ENCODE measurements around the gene ATP2B1. TPM values are rescaled to one million over a fixed set of nuclear protein-coding genes. Genes with fewer than 3 reads are reported as not detected.

The ATP2B1 gene
- total RNA-seq, 2 donors from 2014 or later, result 123 to 158 TPM

DNA sequence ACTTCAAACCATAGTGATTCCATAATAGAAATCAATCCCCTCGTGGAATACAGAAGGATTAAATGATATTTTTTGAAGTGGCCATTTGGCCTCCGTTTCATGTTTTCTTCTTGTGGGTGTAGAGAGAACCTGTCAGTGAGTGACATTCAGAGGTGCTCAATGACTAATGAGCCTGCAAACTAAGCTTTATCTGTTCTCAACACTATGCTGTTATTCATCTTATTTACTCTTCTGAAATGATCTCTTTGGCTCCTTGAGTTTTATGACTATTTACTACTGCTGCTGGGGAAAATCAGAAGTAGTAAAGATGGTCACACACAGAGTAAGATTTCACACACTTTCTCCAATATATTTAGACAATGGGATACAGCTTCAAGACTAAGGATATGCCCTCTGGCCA, 30.4 kb downstream of the ATP2B1 start:
- H3K4me1 Mint-ChIP-seq, result peaks cover 39% of the 10 kb centered on the region
- H3K27ac Mint-ChIP-seq, result peak overlapping the region; percentile 32
- ATAC-seq, result no peak

DNA sequence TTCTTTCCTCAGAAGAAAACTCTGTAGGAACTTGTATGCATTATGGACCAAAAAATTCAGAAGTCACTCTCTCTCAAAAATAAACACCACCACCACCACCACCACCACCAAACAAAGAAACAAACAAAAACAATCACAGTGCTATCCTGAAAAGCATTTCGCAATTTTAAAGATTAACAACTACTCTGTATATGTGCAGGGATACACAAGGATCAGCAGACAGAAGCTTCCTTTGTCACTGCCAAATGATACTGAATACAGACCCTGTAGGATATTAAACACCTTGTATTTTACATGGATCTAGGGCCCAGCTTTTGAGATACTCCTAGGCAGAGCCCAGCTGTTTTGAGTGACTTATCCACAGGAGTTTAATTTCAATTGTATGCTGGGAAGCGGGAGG, 31.7 kb downstream of the ATP2B1 start:
- H3K27ac Mint-ChIP-seq, result no peak overlapping the region
- peaks cover 9% of the 10 kb centered on the region for H3K36me3 Mint-ChIP-seq (ENCODE audit: low read depth)
- H3K9me3 ChIP-seq (ENCODE audit: control insufficient read depth, low read length, poor library complexity, severe bottlenecking), result peaks cover 3% of the 10 kb centered on the region
- H3K4me1 Mint-ChIP-seq, result peaks cover 52% of the 10 kb centered on the region
- H3K4me3 Mint-ChIP-seq, result no peak overlapping the region
- H3K27me3 Mint-ChIP-seq, result no peaks in the 10 kb centered on the region
- ATAC-seq (no peak), DNase-seq (no peak)

More for the DNA sequence above, 30.4 kb downstream of the ATP2B1 start:
- no peaks in the 10 kb centered on the region for H3K27me3 Mint-ChIP-seq
- H3K4me3 Mint-ChIP-seq, result no peak overlapping the region
- DNase-seq, result no peak
- peaks cover 9% of the 10 kb centered on the region for H3K36me3 Mint-ChIP-seq (ENCODE audit: low read depth)
- peaks cover 3% of the 10 kb centered on the region for H3K9me3 ChIP-seq (ENCODE audit: control insufficient read depth, low read length, poor library complexity, severe bottlenecking)

- no peaks in the 10 kb centered on the region for H3K9me3 ChIP-seq (ENCODE audit: control insufficient read depth, low read length, poor library complexity, severe bottlenecking)
- Mint-ChIP-seq H3K36me3 (ENCODE audit: low read depth) (peaks cover 3% of the 10 kb centered on the region), H3K27ac (peak overlapping the region; percentile 82), H3K4me1 (peaks cover 62% of the 10 kb centered on the region), H3K4me3 (no peak overlapping the region), H3K27me3 (no peaks in the 10 kb centered on the region)
- ATAC-seq (no peak), DNase-seq (no peak)
These were observed 34.2 kb downstream of the ATP2B1 start for GRCh38 chr12:89674326-89674942.

DNA sequence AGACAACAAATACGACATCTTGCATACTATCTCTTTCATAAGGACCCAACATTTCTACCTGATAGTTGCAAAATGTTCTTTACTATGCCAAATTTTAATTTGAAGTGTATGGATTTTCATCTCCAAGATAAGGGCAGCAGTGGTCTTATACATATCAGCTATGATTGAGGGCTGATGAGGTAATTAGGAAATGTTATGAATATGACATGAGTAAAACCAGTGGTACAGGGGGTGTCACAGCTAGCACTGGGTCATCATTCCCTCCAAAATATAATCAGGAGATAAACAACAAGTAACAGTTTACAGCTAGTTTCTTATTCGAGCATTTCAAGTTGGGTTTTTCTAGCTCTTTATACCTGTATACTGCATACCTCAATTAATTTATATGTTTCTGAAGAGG, 35.0 kb downstream of the ATP2B1 start:
- Mint-ChIP-seq H3K4me1 (peaks cover 67% of the 10 kb centered on the region), H3K4me3 (peak overlapping the region; percentile 75), H3K27ac (peak overlapping the region; percentile 82), H3K27me3 (no peaks in the 10 kb centered on the region), H3K36me3 (ENCODE audit: low read depth) (peaks cover 3% of the 10 kb centered on the region)
- DNase-seq (no peak), ATAC-seq (no peak)
- H3K9me3 ChIP-seq (ENCODE audit: control insufficient read depth, low read length, poor library complexity, severe bottlenecking), result no peaks in the 10 kb centered on the region

DNA sequence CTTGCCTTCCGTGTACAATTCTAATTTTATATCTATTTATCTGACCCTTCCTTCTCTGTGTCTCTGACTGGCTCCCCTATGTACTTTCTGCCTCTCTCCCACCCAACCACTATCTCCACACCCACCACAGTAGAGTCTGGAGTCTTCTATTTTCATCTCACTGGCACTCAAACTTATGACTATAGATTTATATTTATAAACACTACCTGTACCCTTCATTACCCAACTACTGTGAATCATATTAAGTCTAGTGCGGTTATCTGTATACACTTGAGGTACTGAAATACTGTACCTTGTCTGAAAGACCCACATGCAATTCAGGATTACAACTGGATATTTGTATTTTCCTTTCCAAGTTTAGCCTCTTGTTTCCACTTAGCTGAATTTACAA, 36.1 kb downstream of the ATP2B1 start:
- H3K27me3 Mint-ChIP-seq, result no peaks in the 10 kb centered on the region
- ATAC-seq (no peak), DNase-seq (no peak)
- no peaks in the 10 kb centered on the region for H3K9me3 ChIP-seq (ENCODE audit: control insufficient read depth, low read length, poor library complexity, severe bottlenecking)
- H3K36me3 Mint-ChIP-seq (ENCODE audit: low read depth), result peaks cover 3% of the 10 kb centered on the region
- peak overlapping the region; percentile 4 for H3K4me3 Mint-ChIP-seq
- H3K27ac Mint-ChIP-seq, result peak overlapping the region; percentile 82
- H3K4me1 Mint-ChIP-seq, result peaks cover 64% of the 10 kb centered on the region

GRCh38 chr12:89671469-89671868, 37.2 kb downstream of the ATP2B1 start:
- Mint-ChIP-seq H3K4me3 (peak overlapping the region; percentile 4), H3K27me3 (no peaks in the 10 kb centered on the region), H3K36me3 (ENCODE audit: low read depth) (peaks cover 6% of the 10 kb centered on the region), H3K27ac (peak overlapping the region; percentile 82), H3K4me1 (peaks cover 67% of the 10 kb centered on the region)
- ATAC-seq (no peak), DNase-seq (no peak)
- H3K9me3 ChIP-seq (ENCODE audit: control insufficient read depth, low read length, poor library complexity, severe bottlenecking), result no peaks in the 10 kb centered on the region

GRCh38 chr12:89669197-89669596, 39.4 kb downstream of the ATP2B1 start:
- H3K27me3 Mint-ChIP-seq, result no peaks in the 10 kb centered on the region
- H3K9me3 ChIP-seq (ENCODE audit: control insufficient read depth, low read length, poor library complexity, severe bottlenecking), result no peaks in the 10 kb centered on the region
- no peak for DNase-seq
- H3K27ac Mint-ChIP-seq, result no peak overlapping the region
- peaks cover 6% of the 10 kb centered on the region for H3K36me3 Mint-ChIP-seq (ENCODE audit: low read depth)
- ATAC-seq, result no peak
- peaks cover 70% of the 10 kb centered on the region for H3K4me1 Mint-ChIP-seq
- peak overlapping the region; percentile 56 for H3K4me3 Mint-ChIP-seq

GRCh38 chr12:89665556-89665955, 43.1 kb downstream of the ATP2B1 start:
- no peak for ATAC-seq
- Mint-ChIP-seq H3K27me3 (no peaks in the 10 kb centered on the region), H3K27ac (peak overlapping the region; percentile 53)

GRCh38 chr12:89664441-89664840, 44.2 kb downstream of the ATP2B1 start:
- no peaks in the 10 kb centered on the region for H3K27me3 Mint-ChIP-seq
- DNase-seq (no peak), ATAC-seq (peak; percentile 9)
- H3K4me1 Mint-ChIP-seq, result peaks cover 56% of the 10 kb centered on the region
- peak overlapping the region; percentile 78 for H3K4me3 Mint-ChIP-seq
- no peaks in the 10 kb centered on the region for H3K9me3 ChIP-seq (ENCODE audit: control insufficient read depth, low read length, poor library complexity, severe bottlenecking)
- peak overlapping the region; percentile 92 for H3K27ac Mint-ChIP-seq
- H3K36me3 Mint-ChIP-seq (ENCODE audit: low read depth), result peaks cover 7% of the 10 kb centered on the region

More at GRCh38 chr12:89665556-89665955, 43.1 kb downstream of the ATP2B1 start:
- H3K9me3 ChIP-seq (ENCODE audit: control insufficient read depth, low read length, poor library complexity, severe bottlenecking), result no peaks in the 10 kb centered on the region
- H3K36me3 Mint-ChIP-seq (ENCODE audit: low read depth), result peaks cover 7% of the 10 kb centered on the region
- DNase-seq, result no peak
- H3K4me1 Mint-ChIP-seq, result peaks cover 60% of the 10 kb centered on the region
- H3K4me3 Mint-ChIP-seq, result no peak overlapping the region

DNA sequence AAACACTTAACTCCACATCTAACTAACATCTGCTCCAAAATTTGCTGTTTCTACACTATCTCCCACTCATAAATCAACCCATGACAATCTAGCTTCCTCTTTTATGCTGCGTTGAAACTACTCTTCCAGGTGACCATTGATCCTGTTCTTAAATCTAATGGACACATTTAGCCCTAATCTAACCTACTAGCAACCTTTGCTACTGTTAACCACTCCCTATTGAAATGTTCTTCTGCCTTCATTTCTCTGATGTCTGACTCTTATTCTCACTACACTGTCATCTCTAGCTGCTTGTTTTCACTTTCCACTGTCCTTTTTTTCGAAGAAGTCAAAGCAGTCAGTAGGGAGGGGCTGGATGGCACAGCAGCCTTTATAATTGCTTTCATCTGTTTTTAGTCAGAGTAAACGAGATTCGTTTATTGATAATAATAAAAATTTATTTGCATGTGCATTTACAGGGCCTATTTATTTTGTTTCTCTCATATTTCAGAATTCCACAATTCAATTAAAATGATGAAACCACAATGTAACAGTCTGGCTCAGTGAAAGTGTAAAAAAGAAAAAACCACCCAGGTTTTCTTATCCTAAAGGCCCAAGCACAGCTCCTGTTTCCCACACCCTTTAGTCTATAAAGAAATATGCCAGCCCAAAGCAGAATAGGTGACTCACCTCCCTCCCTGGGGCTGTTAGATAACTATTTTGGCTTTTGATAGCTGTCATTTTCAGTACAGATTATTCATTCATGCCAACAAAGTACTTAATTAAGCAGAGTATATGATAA, 44.9 kb downstream of the ATP2B1 start:
- ATAC-seq (peak; percentile 53), DNase-seq (no peak)
- H3K27ac Mint-ChIP-seq, result peak overlapping the region; percentile 92
- H3K36me3 Mint-ChIP-seq (ENCODE audit: low read depth), result peaks cover 7% of the 10 kb centered on the region
- H3K4me3 Mint-ChIP-seq, result peak overlapping the region; percentile 78
- no peaks in the 10 kb centered on the region for H3K27me3 Mint-ChIP-seq
- no peaks in the 10 kb centered on the region for H3K9me3 ChIP-seq (ENCODE audit: control insufficient read depth, low read length, poor library complexity, severe bottlenecking)
- H3K4me1 Mint-ChIP-seq, result peaks cover 56% of the 10 kb centered on the region

DNA sequence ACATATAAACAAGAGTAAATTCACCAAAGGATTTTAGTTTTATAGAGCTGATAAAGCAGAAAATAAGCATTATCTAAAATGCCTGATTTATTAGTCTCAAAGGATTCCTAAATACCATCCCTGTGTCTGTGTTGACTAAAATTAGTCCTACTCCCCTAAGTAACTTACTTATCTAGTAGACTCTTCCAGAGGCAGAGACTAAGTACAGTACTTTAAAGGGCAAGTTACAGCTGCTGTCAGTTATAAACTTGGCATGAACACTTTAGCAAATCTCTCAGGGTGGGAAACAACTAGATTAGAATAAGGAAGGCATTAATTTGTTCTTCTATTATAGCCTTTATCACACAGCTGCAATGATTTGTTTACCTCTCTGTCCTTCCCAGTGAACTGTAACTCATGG, 46.0 kb downstream of the ATP2B1 start:
- H3K36me3 Mint-ChIP-seq (ENCODE audit: low read depth), result peaks cover 7% of the 10 kb centered on the region
- ATAC-seq, result no peak
- no peaks in the 10 kb centered on the region for H3K27me3 Mint-ChIP-seq
- H3K4me3 Mint-ChIP-seq, result peak overlapping the region; percentile 15
- DNase-seq, result no peak
- no peaks in the 10 kb centered on the region for H3K9me3 ChIP-seq (ENCODE audit: control insufficient read depth, low read length, poor library complexity, severe bottlenecking)
- peaks cover 56% of the 10 kb centered on the region for H3K4me1 Mint-ChIP-seq
- H3K27ac Mint-ChIP-seq, result peak overlapping the region; percentile 92

- peak overlapping the region; percentile 92 for H3K27ac Mint-ChIP-seq
- H3K4me3 Mint-ChIP-seq, result peak overlapping the region; percentile 73
- DNase-seq (no peak), ATAC-seq (peak; percentile 49)
- no peaks in the 10 kb centered on the region for H3K27me3 Mint-ChIP-seq
- H3K9me3 ChIP-seq (ENCODE audit: control insufficient read depth, low read length, poor library complexity, severe bottlenecking), result no peaks in the 10 kb centered on the region
- H3K4me1 Mint-ChIP-seq, result peaks cover 57% of the 10 kb centered on the region
- peaks cover 7% of the 10 kb centered on the region for H3K36me3 Mint-ChIP-seq (ENCODE audit: low read depth)
These were observed 46.8 kb downstream of the ATP2B1 start for GRCh38 chr12:89661706-89662330.

GRCh38 chr12:89657739-89658138, 50.9 kb downstream of the ATP2B1 start:
- DNase-seq, result no peak

More at GRCh38 chr12:89657739-89658138, 50.9 kb downstream of the ATP2B1 start:
- Mint-ChIP-seq H3K27ac (peak overlapping the region; percentile 37), H3K4me3 (no peak overlapping the region), H3K4me1 (peaks cover 40% of the 10 kb centered on the region), H3K27me3 (no peaks in the 10 kb centered on the region), H3K36me3 (ENCODE audit: low read depth) (peaks cover 3% of the 10 kb centered on the region)
- no peak for ATAC-seq
- no peaks in the 10 kb centered on the region for H3K9me3 ChIP-seq (ENCODE audit: control insufficient read depth, low read length, poor library complexity, severe bottlenecking)
